ENCODE data around the gene LRRC28. TPM values are rescaled to one million over a fixed set of nuclear protein-coding genes. Genes with fewer than 3 reads are reported as not detected.

The LRRC28 gene
- total RNA-seq, 1 experiment from 2014 or later, result 10.6 TPM

DNA sequence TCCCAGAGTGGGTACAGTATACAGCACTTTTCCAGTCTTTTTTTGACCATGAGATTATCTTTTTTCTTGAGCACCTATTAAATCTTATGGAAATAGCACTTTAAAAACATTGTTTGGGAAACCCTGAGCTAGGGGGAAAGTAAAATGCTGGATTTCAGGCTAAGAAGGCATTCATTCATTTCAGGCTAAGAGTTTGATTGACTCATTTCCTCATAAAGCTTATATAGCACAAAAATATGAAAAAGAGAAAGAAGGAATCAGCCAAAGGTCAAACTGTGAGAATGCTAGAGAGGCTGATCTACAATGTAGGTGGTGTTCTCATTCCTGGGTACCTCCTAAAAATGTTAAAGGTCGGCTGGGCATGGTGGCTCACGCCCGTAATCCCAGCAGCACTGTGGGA is 12.4 kb upstream of the LRRC28 start:
- H3K4me3 Mint-ChIP-seq (ENCODE audit: unreplicated experiment), result no peak overlapping the region
- TF ChIP-seq, protein P1, sequence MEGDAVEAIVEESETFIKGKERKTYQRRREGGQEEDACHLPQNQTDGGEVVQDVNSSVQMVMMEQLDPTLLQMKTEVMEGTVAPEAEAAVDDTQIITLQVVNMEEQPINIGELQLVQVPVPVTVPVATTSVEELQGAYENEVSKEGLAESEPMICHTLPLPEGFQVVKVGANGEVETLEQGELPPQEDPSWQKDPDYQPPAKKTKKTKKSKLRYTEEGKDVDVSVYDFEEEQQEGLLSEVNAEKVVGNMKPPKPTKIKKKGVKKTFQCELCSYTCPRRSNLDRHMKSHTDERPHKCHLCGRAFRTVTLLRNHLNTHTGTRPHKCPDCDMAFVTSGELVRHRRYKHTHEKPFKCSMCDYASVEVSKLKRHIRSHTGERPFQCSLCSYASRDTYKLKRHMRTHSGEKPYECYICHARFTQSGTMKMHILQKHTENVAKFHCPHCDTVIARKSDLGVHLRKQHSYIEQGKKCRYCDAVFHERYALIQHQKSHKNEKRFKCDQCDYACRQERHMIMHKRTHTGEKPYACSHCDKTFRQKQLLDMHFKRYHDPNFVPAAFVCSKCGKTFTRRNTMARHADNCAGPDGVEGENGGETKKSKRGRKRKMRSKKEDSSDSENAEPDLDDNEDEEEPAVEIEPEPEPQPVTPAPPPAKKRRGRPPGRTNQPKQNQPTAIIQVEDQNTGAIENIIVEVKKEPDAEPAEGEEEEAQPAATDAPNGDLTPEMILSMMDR (IDR thresholded peaks at IDR 0.05; ENCODE audit: unreplicated experiment), result no peak
- H3K27ac Mint-ChIP-seq (ENCODE audit: low read depth, unreplicated experiment), result no peak overlapping the region
- H3K36me3 Mint-ChIP-seq (ENCODE audit: insufficient read depth, unreplicated experiment), result peaks cover 38% of the 10 kb centered on the region
- H3K4me1 Mint-ChIP-seq (ENCODE audit: insufficient read depth, unreplicated experiment), result no peaks in the 10 kb centered on the region
- ChIA-PET CTCF (interaction anchor here (1.0 kb wide), 1 partner anchor 8 kb away, joined by 3 read pairs; no protein-coding TSS in a partner anchor), POLR2A (interaction anchor here (0.6 to 1.1 kb wide), 4 partner anchors 11 to 474 kb away, joined by 3 to 4 read pairs (median 3); no protein-coding TSS in a partner anchor)
- intact Hi-C loops (cut with micrococcal nuclease), result no loop called here
- DNase-seq (ENCODE audit: unreplicated experiment), result no peak
- H3K27me3 Mint-ChIP-seq (ENCODE audit: insufficient read depth, unreplicated experiment), result no peaks in the 10 kb centered on the region
- H3K9me3 Mint-ChIP-seq (ENCODE audit: unreplicated experiment), result no peaks in the 10 kb centered on the region
- BruUV-seq (replicated peaks), result no TSS peak

DNA sequence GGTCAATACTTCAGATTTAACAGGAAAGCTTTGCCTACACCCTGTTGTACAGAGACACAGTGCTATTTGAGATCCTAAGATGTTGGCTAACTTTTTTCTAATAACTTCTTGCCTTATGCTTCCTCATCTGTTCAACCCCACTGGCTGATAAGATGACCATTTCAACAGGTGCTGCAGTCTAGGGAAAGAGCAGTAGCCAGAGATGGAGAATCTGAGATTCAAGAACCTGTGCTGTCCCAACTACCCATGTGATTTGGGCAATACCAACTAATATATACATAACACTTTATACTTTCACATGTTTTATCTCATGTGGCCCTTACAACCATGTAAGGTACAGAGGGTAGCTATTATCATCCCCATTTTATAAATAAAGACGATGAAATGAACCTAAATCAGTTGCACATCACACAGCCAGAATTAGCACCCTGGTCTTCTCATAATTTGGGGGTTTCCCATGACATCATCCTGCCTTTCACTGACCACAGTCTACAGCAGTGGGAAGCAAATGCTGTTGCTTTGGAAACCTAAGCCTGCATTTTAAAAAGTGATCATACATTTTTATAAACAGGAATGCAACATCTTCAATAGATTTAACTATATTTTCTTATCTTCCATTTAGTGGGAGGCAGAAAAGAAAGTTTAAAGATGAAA is 11.6 kb upstream of the LRRC28 start:
- Mint-ChIP-seq H3K9me3 (ENCODE audit: unreplicated experiment) (no peaks in the 10 kb centered on the region), H3K27ac (ENCODE audit: low read depth, unreplicated experiment) (no peak overlapping the region), H3K4me1 (ENCODE audit: insufficient read depth, unreplicated experiment) (no peaks in the 10 kb centered on the region), H3K4me3 (ENCODE audit: unreplicated experiment) (no peak overlapping the region), H3K27me3 (ENCODE audit: insufficient read depth, unreplicated experiment) (no peaks in the 10 kb centered on the region), H3K36me3 (ENCODE audit: insufficient read depth, unreplicated experiment) (peaks cover 39% of the 10 kb centered on the region)
- TF ChIP-seq, protein P1 (IDR thresholded peaks at IDR 0.05; ENCODE audit: unreplicated experiment), result no peak
- no TSS peak for BruUV-seq (replicated peaks)
- intact Hi-C loops (cut with micrococcal nuclease), result no loop called here
- ChIA-PET CTCF (interaction anchor here (1.0 kb wide), 1 partner anchor 8 kb away, joined by 3 read pairs; no protein-coding TSS in a partner anchor), POLR2A (interaction anchor here (0.7 to 2.6 kb wide), 3 partner anchors 10 to 51 kb away, joined by 3 to 8 read pairs (median 4); partner anchors contain the start of gene LRRC28)
- no peak for DNase-seq (ENCODE audit: unreplicated experiment)

- CTCF ChIA-PET, result no interaction called here
- no peaks in the 10 kb centered on the region for H3K27me3 Mint-ChIP-seq (ENCODE audit: insufficient read depth, unreplicated experiment)
- H3K36me3 Mint-ChIP-seq (ENCODE audit: insufficient read depth, unreplicated experiment), result peaks cover 24% of the 10 kb centered on the region
- BruUV-seq (replicated peaks), result no TSS peak
- POLR2A ChIA-PET, result interaction anchor here (2.6 kb wide), 1 partner anchor 9 kb away, joined by 8 read pairs; the partner anchor contains the start of gene LRRC28
- intact Hi-C loops (cut with micrococcal nuclease), result no loop called here
- H3K27ac Mint-ChIP-seq (ENCODE audit: low read depth, unreplicated experiment), result no peak overlapping the region
- H3K9me3 Mint-ChIP-seq (ENCODE audit: unreplicated experiment), result no peaks in the 10 kb centered on the region
- TF ChIP-seq, protein P1 (IDR thresholded peaks at IDR 0.05; ENCODE audit: unreplicated experiment), result no peak
- no peak for DNase-seq (ENCODE audit: unreplicated experiment)
- peaks cover 1% of the 10 kb centered on the region for H3K4me1 Mint-ChIP-seq (ENCODE audit: insufficient read depth, unreplicated experiment)
- H3K4me3 Mint-ChIP-seq (ENCODE audit: unreplicated experiment), result no peak overlapping the region
Measured at GRCh38 chr15:99241752-99242151, 9.5 kb upstream of the LRRC28 start.

- Mint-ChIP-seq H3K9me3 (ENCODE audit: unreplicated experiment) (no peaks in the 10 kb centered on the region), H3K27ac (ENCODE audit: low read depth, unreplicated experiment) (no peak overlapping the region), H3K27me3 (ENCODE audit: insufficient read depth, unreplicated experiment) (no peaks in the 10 kb centered on the region), H3K4me1 (ENCODE audit: insufficient read depth, unreplicated experiment) (peaks cover 8% of the 10 kb centered on the region), H3K4me3 (ENCODE audit: unreplicated experiment) (no peak overlapping the region), H3K36me3 (ENCODE audit: insufficient read depth, unreplicated experiment) (peaks cover 13% of the 10 kb centered on the region)
- ChIA-PET POLR2A (interaction anchor here (0.6 to 1.3 kb wide), 2 partner anchors 10 to 20 kb away, joined by 3 read pairs; no protein-coding TSS in a partner anchor), CTCF (interaction anchor here (0.6 to 1.2 kb wide), 3 partner anchors 10 to 952 kb away, joined by 3 to 4 read pairs (median 3); no protein-coding TSS in a partner anchor)
- no TSS peak for BruUV-seq (replicated peaks)
- no peak for DNase-seq (ENCODE audit: unreplicated experiment)
- TF ChIP-seq, protein P1 (IDR thresholded peaks at IDR 0.05; ENCODE audit: unreplicated experiment), result no peak
- intact Hi-C loops (cut with micrococcal nuclease), result no loop called here
Measured at GRCh38 chr15:99244306-99244705, 7.0 kb upstream of the LRRC28 start.

Data from MCF 10A (cell line).